HFFc6 (cell line): Measurements from ENCODE around the gene ACAA1. TPM values are rescaled to one million over a fixed set of nuclear protein-coding genes. Genes with fewer than 3 reads are reported as not detected.
"Not testable (repeated sequence)": the region's sequence is repeated elsewhere in the genome, so short reads cannot be mapped to it uniquely, and the experiment has no call there.

Experiments used
- DNase-seq: peaks from one replicate; pipeline ENCODE4 v3.0.0-alpha.2; 2018
- H3K27ac Mint-ChIP-seq: 2 replicates; pipeline ENCODE4 v1.8.0; 2020; ENCODE audit warnings: mild to moderate bottlenecking, mixed read lengths
- H3K27me3 Mint-ChIP-seq: 2 replicates; pipeline ENCODE4 v1.8.0; 2021; ENCODE audit warnings: mild to moderate bottlenecking, moderate library complexity, mixed read lengths; ENCODE audit not compliant: insufficient read depth
- H3K36me3 Mint-ChIP-seq: 2 replicates; pipeline ENCODE4 v1.8.0; 2021; ENCODE audit warnings: low read depth, mixed read lengths
- H3K4me1 Mint-ChIP-seq: 2 replicates; pipeline ENCODE4 v1.8.0; 2020; ENCODE audit warnings: low read depth, mixed read lengths
- H3K4me3 Mint-ChIP-seq: 2 replicates; pipeline ENCODE4 v1.8.0; 2020; ENCODE audit warnings: mild to moderate bottlenecking, moderate library complexity, mixed read lengths
- H3K9me3 Mint-ChIP-seq: 2 replicates; pipeline ENCODE4 v1.8.0; 2020; ENCODE audit warnings: mild to moderate bottlenecking, mixed read lengths
- total RNA-seq, 6 experiments: library from RNA; stranded (reverse); fragmentation: NEBNext Ultra II Directional; extraction: Animal tissue kit (Norgen Biotek cat#: 25700); gene quantifications; 2 replicates in 1 of 6; 3 replicates in 5 of 6; pipeline ENCODE4 v1.2.3, GENCODE V29; 2021
- TF ChIP-seq, protein P1 (sequence below): fragments of 200-600 bp; sonication (generic); IDR thresholded peaks from 2 replicates; pipeline ENCODE4 v1.5.0; 2021; ENCODE audit warnings: antibody characterized with exemption, mild to moderate bottlenecking

ACAA1 gene
- total RNA-seq, 6 experiments from 2014 or later: 45.1 to 60.9 (median 52.1) TPM

DNA sequence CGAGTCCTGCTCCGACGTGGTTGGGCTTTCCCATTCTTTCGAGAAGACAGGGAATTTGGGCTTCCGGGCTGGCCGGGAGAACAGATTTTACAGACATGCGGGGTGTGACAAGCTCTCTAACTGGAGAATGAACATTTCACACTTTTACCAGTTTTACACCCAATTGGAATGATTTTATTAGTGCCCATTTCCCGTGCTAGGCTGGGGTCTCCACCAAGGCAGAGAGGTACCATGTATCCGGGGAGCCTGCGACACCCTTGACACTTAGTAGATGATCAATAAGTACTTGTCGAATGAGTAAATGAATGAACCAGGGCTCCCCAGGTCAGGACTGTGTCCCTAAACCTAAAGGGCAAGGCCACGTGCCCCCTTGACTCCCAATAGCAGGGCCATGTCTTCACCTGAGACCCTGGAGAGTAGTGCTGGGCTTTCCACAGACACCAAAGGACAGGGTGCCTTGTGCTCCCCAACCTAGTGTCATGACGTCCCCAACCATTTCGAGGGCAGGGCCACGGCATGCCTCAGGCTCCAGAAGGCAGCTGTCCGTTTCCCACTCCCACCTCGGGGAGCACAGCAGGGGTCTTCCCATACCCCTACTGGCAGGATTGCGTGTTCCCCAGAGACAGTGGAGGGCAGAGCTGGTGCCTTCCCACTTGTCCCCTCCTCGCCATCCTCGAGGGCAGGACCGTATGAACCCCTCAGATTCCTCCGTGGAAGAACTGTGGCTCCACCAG, 855 bp upstream of the ACAA1 start:
- DNase-seq: no peak
- peak overlapping the region; percentile 97 for H3K4me3 Mint-ChIP-seq
- peaks cover 12% of the 10 kb centered on the region for H3K36me3 Mint-ChIP-seq
- no peaks in the 10 kb centered on the region for H3K9me3 Mint-ChIP-seq
- peaks cover 56% of the 10 kb centered on the region for H3K4me1 Mint-ChIP-seq
- TF ChIP-seq, protein P1, sequence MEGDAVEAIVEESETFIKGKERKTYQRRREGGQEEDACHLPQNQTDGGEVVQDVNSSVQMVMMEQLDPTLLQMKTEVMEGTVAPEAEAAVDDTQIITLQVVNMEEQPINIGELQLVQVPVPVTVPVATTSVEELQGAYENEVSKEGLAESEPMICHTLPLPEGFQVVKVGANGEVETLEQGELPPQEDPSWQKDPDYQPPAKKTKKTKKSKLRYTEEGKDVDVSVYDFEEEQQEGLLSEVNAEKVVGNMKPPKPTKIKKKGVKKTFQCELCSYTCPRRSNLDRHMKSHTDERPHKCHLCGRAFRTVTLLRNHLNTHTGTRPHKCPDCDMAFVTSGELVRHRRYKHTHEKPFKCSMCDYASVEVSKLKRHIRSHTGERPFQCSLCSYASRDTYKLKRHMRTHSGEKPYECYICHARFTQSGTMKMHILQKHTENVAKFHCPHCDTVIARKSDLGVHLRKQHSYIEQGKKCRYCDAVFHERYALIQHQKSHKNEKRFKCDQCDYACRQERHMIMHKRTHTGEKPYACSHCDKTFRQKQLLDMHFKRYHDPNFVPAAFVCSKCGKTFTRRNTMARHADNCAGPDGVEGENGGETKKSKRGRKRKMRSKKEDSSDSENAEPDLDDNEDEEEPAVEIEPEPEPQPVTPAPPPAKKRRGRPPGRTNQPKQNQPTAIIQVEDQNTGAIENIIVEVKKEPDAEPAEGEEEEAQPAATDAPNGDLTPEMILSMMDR: 0 out of 2 replicates have a peak, but pooled peaks have one; percentile 24
- peak overlapping the region; percentile 93 for H3K27ac Mint-ChIP-seq
- peaks cover 1% of the 10 kb centered on the region; the same call in 1 of the 2 replicates for H3K27me3 Mint-ChIP-seq

GRCh38 chr3:38136393-38136776, 542 bp downstream of the ACAA1 start:
- no peaks in the 10 kb centered on the region for H3K9me3 Mint-ChIP-seq
- peaks cover 1% of the 10 kb centered on the region; the same call in 1 of the 2 replicates for H3K27me3 Mint-ChIP-seq
- TF ChIP-seq, protein P1: no peak
- no peak for DNase-seq
- H3K27ac Mint-ChIP-seq: peak overlapping the region; percentile 65
- peak overlapping the region; percentile 97 for H3K4me3 Mint-ChIP-seq
- H3K4me1 Mint-ChIP-seq: peaks cover 57% of the 10 kb centered on the region
- H3K36me3 Mint-ChIP-seq: peaks cover 7% of the 10 kb centered on the region; the same call in 1 of the 2 replicates

DNA sequence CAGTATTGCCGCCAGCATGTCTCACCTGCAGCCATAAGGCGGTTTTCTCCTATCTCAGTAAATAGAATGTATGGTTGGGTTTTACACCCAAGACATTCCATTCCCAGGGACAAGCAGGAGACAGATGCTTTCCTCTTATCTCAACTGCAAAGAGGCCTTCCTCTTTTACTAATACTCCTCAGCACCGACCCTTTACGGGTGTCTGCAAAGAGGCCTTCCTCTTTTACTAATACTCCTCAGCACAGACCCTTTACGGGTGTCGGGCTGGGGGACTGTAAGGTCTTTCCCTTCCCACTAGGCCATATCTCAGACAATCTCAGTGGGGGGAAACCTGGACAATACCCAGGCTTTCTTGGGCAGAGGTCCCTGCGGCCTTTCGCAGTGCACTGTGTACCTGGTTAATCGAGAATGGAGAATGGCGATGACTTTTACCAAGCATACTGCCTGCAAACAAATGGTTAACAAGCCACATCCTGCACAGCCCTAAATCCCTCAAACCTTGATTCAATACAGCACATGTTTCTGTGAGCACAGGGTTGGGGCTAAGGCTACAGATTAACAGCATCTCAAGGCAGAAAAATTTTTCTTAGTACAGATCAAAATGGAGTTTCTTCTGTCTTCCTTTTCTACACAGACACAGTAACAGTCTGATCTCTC, 1.2 kb downstream of the ACAA1 start:
- peak overlapping the region; percentile 97 for H3K4me3 Mint-ChIP-seq
- not testable (repeated sequence) for DNase-seq, H3K27me3 Mint-ChIP-seq, H3K9me3 Mint-ChIP-seq, H3K36me3 Mint-ChIP-seq
- peak overlapping the region; percentile 65 for H3K27ac Mint-ChIP-seq
- H3K4me1 Mint-ChIP-seq: peaks cover 57% of the 10 kb centered on the region

DNA sequence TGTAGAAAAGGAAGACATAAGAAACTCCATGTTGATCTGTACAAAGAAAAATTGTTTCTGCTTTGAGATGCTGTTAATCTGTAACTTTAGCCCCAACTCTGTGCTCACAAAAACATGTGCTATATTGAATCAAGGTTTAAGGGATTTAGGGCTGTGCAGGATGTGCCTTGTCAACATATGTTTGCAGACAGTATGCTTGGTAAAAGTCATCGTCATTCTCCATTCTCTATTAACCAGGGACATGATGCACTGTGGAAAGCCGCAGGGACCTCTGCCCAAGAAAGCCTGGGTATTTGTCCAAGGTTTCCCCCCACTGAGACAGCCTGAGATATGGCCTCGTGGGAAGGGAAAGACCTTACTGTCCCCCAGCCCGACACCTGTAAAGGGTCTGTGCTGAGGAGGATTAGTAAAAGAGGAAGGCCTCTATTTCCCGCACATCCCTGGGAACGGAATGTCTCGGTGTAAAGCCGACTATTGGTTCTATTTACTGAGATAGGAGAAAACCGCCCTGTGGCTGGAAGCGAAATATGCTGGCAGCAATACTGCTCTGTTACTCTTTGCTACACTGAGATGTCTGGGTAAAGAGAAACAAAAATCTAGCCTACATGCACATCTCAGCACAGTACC, 2.3 kb downstream of the ACAA1 start:
- peak overlapping the region; percentile 97; the same call in 1 of the 2 replicates for H3K4me3 Mint-ChIP-seq
- not testable (repeated sequence) for H3K27ac Mint-ChIP-seq, H3K36me3 Mint-ChIP-seq, H3K9me3 Mint-ChIP-seq, H3K27me3 Mint-ChIP-seq, DNase-seq
- H3K4me1 Mint-ChIP-seq: peaks cover 53% of the 10 kb centered on the region

DNA sequence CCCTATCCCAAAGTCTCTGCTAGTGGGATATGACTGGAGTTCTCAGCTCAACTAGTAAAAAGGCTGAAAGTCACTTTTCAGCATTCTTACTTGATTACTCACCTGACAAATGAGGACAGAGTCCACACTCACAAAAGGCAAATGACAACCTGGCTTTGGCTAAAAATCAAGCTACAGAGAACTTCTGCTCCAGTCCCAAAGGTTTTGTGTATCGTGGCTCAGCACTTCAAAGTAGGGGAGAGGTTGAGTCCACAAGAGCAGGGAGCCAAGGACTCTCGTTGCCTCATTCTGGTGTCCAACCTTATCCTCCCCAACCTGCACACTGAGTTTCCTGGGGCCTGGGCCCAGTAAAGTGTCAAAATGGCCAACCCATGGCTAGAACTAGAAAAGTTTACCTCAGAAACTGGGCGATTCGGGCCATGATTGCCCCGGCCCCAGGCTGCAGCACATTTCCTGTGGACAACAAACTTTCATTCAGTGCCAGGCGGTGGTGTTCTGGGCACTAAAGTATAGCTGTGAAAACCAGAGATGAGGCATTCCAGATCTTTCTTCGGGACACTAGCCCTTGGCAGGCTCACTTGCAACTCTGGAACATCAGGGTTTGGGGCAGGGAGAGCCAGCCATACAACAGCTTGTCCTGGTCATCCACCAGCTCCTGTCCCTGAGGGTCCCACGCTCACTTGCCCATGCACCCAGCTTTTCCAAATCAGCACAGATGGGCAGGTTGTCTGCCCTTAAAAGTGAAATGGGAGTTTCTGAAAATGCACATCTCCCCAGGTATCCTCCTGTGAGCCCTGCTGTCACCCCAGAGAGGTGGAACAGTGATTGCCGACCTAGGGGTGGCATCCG, 3.1 kb downstream of the ACAA1 start:
- H3K27ac Mint-ChIP-seq: no peak overlapping the region
- no peaks in the 10 kb centered on the region for H3K9me3 Mint-ChIP-seq
- TF ChIP-seq, protein P1: no peak
- peaks cover 5% of the 10 kb centered on the region; the same call in 1 of the 2 replicates for H3K36me3 Mint-ChIP-seq
- H3K27me3 Mint-ChIP-seq: peaks cover 1% of the 10 kb centered on the region; the same call in 1 of the 2 replicates
- peak; percentile 14 for DNase-seq
- H3K4me3 Mint-ChIP-seq: no peak overlapping the region
- H3K4me1 Mint-ChIP-seq: peaks cover 48% of the 10 kb centered on the region

GRCh38 chr3:38133209-38133556, 3.7 kb downstream of the ACAA1 start:
- H3K27ac Mint-ChIP-seq: no peak overlapping the region
- peaks cover 5% of the 10 kb centered on the region; the same call in 1 of the 2 replicates for H3K36me3 Mint-ChIP-seq
- DNase-seq: no peak
- peaks cover 44% of the 10 kb centered on the region for H3K4me1 Mint-ChIP-seq
- no peaks in the 10 kb centered on the region for H3K9me3 Mint-ChIP-seq
- TF ChIP-seq, protein P1: no peak
- H3K27me3 Mint-ChIP-seq: peaks cover 1% of the 10 kb centered on the region; the same call in 1 of the 2 replicates
- H3K4me3 Mint-ChIP-seq: no peak overlapping the region
